ENCODE data around the gene UMAD1.

GRCh38 chr7:7764520-7765396, 124.2 kb downstream of the UMAD1 start:
- TF ChIP-seq, protein P1, sequence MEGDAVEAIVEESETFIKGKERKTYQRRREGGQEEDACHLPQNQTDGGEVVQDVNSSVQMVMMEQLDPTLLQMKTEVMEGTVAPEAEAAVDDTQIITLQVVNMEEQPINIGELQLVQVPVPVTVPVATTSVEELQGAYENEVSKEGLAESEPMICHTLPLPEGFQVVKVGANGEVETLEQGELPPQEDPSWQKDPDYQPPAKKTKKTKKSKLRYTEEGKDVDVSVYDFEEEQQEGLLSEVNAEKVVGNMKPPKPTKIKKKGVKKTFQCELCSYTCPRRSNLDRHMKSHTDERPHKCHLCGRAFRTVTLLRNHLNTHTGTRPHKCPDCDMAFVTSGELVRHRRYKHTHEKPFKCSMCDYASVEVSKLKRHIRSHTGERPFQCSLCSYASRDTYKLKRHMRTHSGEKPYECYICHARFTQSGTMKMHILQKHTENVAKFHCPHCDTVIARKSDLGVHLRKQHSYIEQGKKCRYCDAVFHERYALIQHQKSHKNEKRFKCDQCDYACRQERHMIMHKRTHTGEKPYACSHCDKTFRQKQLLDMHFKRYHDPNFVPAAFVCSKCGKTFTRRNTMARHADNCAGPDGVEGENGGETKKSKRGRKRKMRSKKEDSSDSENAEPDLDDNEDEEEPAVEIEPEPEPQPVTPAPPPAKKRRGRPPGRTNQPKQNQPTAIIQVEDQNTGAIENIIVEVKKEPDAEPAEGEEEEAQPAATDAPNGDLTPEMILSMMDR (IDR thresholded peaks at IDR 0.05), result no peak
- TF ChIP-seq POLR2A (IDR thresholded peaks at IDR 0.05), result no peak

Data from heart left ventricle (tissue), 13 donors.